GM19468 (cell line): ENCODE results near the gene TUBE1.

Source experiments
- ATAC-seq: cut with Tn5 transposase; IDR thresholded peaks from one replicate; pipeline ENCODE4 v1.9.1; 2021; ENCODE audit warnings: mild to moderate bottlenecking, moderate library complexity, moderate number of reproducible peaks; ENCODE audit not compliant: unreplicated experiment; ENCODE audit errors: extremely low read depth

The TUBE1 gene

DNA sequence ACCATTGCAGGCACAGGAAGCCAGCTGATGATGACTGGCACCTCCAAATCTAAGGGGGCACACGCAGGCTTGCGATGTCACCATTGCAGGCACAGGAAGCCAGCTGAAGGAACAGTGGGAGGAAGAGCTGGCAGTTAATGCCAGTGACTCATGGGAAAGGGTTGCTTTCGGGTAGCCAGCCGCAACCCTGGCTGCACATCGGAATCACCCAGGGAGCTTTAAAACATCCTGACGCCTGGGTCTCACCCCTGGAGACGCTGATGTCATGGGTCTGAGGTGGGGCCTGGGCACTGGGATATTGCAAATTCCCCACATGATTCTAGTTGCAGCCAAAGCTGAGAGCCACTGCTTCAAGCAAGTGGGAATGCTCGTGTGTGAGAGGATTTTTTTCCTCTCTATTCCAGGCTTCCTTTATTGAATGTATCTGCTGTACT, 49.5 kb downstream of the TUBE1 start:
- no peak for ATAC-seq

DNA sequence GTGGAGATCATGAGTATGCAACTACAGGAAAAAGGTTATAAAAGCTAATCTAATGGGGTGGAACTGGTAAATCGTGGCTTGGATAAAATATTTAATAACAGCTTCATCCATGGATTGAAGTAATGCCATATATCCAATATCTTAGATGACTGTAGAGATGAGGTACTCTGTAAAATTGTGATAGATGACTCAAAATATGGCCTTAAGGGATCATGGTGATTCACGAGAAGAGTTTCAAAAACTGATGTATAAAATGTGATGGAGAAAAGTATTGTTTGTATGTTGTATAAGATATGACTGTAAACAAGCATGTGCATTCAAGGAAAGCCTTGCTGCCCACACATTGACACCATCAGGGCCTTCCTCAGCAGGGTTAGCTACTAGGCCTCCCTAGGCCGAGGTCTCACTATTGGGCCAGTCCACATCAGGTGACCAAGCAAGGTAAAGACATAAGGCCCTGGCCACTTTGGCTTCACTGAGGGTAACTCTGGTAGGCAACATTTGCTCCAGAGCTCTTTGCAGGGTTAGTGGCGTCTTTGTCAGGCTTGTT, 51.1 kb downstream of the TUBE1 start:
- no peak for ATAC-seq

DNA sequence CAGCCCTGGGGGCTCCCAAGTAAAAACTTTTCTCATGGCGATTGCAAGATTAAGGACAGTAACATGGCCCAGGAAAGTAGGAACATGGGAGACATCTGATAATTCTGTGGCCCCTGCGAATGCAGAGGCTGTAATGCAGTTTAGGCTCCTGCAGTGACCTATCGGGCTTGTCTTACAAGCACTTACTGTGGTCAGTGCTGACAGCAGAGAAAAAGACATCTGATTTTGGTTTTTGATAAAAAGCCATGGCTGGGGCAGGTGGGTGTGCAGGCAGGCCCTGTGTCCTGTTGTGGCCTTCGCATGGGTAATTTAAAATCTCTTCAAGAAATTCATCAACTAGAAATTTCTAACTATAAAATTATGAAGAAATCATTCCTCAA, 52.7 kb downstream of the TUBE1 start:
- ATAC-seq = no peak

DNA sequence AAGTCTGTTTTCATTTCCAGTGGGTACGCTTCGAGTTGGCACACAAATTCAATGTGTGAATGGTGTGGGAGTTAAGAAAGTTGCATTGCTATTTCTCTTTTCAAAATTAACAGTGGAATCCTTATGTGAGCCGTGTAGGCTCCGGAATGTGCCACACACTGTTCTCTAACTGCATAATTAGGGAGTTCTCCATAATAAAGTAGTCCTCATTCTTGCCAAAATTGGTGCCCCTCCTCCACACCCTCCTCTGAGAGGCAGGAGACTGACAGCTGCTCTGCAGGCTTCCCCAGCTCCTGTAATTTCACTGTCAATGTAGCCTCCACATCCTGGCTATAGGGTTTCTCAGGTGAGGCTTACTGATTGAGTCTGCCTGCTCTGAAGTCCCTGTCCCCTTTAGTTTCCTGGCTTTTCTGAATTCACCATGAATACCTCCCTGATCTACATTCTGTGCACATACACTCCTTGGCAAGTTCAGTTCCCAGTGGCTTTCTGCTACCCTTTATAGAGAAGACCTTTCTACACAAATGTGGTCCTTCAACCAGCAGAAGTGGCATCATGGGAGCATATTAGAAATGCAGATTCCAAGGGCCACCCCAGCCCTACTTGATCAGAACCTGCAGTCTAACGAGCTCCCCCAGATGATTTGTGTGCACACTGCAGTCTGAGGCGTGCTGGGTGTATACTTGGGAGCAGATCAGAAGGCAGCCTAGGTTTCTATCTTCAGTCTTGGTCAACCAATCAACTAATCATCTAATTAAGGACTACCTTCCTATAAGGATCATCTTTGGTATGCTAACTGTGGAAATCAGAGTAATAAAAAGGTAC, 53.3 kb downstream of the TUBE1 start:
- no peak for ATAC-seq

DNA sequence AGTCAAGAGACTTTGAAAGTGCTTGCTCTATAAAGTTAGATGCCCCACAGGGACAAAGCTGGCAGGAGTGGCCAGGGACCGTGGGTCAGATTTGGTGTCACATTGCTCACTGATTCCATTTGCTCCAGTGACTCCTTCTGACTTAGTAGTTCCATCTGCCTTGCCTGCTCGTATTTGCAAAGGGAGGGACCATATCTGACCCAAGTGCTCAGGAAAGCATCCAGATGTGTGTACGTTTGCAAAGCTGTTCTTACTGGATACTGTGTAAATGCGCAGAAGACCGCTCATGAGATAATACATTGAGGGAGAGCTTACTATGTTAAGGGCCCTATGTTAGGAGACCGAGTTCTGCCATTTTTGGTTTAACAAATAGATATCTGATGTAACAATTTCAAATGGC, 54.6 kb downstream of the TUBE1 start:
- ATAC-seq = no peak

DNA sequence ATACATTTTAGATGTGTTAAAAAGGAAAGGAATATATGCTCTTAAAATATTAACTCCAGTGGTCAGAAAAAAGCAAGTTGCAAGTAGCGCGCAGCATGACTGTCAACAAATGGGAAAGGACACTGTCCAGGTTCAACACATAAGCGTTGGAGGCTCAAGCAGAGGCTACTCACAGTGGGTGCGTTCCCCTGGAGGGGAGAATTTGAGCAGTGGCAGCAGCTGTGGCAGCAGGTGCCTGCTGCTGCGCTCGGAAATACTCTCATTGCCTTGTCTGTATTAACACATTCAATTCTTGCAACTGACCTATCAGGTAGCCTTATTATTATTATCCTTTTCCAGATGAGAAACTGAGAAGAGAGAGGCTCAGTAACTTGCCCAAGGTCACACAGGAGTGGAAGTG, 55.3 kb downstream of the TUBE1 start:
- ATAC-seq = no peak

DNA sequence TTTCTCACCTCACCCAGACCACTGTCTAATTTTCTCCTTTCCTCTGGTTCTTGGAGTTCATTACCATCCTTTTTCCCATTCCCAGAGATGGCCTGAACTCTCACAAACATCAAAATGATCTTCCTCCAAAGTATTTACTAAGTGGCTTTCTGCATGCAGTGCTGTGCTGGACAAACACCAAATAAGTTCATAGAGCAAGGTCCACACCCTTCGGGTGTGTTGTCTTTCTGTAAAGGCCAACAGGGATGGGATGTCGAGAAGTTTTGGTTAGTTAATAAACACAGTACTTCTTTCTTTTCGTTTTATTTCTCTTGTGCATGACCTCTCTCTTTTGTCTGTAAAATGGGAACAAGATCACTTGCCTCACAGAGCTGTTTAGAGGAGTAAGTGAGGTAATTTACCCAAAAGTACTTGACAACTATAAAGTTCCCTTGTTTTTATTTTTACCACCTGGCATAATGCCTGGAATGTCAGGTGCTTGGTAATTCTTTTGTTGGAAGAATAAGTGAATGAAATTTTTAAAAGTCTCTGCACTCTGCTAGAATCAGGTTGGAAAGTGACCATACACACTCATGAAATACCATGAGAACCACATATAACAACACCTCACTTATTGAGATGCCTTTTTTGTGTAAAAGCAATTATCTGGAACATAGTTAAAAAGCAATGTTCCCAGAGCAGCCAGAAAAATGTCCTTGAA, 56.2 kb downstream of the TUBE1 start:
- no peak for ATAC-seq

DNA sequence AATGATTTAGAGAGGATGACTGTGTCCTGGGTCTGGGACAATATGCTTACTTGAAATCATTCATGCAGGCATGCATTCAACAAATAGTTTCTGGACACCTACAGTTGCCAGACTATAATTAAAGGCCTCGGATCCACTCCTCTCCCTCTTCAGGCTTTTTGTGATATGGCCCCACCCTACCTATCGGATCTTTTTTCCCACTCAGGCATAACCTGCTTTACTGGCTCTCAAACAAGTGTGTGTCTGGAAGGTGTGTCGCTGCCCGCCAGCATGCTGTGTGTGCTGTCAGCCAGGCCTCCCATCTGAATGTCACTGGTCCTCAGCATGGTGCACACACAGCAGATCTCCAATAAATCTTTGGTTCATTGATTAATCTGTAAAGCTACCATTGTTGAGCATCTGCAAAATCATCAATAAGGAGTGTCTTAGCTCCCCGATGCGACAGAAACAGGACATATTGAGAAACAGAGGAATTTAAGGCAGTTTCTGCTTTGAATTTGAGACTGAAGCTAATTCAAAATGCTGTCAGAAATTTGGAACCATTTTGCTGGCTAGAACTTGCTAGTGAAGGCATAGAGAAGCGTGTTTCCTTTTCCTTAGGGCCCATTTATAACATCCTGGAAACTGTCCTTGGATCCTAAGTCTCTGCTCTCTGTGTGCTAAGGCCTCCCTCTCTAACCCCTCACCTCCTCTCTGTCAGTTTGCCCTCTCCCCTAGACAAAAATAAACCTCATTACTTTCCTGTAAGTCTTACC, 56.9 kb downstream of the TUBE1 start:
- ATAC-seq = no peak

DNA sequence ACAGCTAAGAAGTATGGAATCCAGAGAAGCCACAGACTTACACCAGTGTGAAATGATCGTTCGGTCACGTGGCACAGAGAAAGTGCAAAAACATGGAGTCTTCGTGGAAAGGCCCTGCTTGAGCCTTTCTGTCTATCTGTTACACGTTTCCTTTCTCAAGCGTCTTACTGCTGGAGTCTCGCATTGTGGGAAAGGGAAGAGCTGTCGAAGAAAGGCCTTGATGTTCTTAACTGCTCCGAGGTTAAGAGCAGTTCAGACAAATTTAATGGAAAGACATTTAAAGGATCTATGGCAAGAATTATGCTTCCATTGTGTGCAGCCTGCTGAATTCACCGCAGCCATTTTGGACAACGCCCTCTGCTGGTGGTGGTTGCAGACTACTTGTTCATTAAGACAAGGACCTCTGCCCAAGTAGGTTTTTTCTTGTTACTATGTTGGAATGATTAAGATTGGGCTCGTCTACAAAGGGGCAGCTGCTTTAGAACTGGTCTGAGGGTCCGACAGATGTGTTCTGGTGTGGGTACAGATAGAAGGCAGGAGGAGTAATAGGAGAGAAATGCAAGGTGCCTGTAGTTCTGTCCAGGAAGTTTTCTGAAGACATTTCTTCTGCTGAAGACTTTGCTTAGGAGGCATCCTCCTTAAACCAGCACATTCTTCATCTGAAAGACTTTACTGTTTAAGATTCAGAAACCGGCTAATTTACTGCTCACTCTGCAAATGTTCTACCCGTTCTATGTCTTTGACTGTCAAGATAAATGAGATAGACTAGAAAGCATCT, 58.0 kb downstream of the TUBE1 start:
- ATAC-seq = no peak

DNA sequence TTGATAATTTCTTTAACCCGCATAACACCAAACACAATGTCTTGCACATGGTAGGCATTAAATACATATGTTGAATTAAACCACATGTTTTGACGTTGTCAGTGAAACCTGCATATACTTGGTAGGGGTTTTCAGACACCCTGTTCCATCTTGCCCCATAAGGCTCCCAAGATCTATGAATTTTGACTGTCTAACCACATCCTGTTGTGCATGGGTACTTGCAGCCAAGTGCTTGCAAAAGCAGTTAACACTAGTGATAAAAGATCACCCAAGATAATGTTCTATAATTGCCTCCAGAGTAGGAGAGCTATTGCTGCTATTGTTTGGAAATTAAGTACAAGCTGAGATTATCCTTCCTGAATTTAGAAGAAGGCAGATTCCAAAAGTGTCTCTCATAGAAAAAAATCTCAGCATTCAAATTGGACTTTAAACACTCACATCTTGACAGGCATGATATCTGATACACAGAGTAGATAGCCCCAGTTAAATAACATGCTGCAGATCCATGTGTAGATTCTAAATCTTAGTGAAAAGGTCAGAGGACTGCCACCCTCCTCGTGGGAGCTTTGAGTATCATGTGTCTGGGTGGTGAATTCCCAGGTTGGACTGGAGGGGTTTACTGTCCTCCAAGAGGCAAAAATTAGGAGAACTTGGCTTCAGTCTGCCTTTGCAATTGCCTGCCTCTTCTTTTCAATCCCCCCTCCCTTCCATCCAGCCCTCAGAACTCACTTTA, 59.2 kb downstream of the TUBE1 start:
- no peak for ATAC-seq

DNA sequence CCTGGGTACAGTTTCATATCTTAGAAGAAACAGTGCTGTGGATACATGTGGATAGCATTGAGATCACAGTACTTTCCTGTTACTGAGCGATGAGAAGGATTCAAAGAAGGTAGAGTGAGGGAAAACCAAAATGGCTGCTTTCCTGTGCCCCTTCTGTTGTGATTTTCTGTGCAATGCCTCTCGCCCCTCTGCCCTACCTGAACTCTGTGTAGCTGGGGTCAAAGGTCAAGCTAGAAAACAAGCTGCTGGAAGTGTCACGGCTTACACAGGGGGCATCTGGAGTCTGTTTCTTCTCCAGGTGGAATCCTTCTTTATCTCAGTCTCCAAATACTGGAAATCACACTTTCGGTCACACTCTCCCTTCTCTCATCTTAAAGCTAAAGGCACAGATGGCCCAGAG, 60.3 kb downstream of the TUBE1 start:
- ATAC-seq = no peak

DNA sequence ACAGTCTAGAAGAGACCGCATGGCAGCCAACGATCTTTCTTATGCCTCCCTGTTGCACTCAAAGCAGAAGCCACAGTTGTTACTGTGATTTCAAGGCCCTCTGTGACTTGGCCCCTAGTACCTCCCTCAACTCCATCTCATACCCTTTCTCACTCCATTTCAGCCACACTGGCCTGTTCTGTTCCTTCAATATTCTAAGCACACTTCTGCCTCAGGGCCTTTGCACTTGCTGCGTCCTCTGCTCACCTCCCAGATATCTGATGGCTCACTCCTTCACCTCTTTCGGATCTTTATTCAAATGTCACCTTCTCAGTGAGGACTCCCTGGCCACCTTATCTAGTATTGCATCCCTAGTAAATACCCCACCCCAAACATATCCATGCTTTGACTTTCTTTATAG, 62.8 kb downstream of the TUBE1 start:
- ATAC-seq = no peak

DNA sequence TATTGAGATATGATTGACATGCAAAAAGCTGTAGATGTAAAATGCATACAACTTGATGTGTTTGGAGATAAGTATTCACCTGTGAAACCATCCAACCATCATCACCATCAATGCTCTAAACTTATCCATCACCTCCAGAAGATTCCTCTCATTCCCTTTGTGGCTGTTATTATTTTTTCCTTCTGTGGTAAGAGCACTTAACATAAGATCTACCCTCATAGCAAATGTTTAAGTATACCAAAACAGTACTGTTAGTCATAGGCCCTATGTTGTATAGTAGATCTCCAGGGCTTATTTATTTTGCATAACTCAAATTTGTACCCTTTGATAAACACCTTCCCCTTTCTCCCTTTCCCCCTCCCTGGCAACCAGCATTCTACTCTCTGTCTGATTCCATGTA, 64.5 kb downstream of the TUBE1 start:
- no peak for ATAC-seq

DNA sequence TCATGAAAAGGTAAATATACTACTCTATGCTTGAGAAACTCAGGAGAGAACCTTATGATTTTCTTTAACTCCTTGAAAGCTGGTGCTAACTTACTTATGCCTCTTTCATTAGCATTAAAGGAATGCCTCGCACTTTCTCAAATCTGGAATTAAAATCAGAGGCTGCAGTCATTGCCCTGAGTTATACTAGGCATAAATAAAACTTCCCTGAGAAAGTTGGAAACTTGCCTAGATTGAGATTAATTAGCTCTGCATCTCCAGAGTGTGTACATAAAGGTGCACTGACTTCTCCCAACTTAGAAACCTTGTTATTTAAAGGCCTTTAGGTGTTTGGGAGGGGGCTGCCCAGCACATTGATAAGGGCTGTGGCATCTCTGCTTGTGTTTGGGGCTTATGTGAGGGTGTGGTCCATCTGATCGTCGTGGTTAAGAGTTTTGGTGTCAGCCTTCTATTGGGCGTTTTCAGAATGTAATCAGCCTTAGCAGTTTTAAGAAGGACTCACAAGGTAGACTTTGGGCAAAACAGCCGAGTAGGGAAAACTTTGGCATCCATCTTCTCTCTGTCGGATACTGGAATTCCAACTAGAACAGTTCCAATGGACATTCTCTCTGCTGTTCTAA, 65.5 kb downstream of the TUBE1 start:
- ATAC-seq = no peak
